HFF-Myc (cell line): Measurements from ENCODE around the gene MYCBPAP.

ENCODE experiments used
- DNase-seq: peaks from one replicate; pipeline ENCODE4 v3.0.0-alpha.2; 2011; ENCODE audit warnings: low read depth; ENCODE audit errors: extremely low read depth
- H3K4me3 ChIP-seq: replicated peaks from 2 replicates; pipeline ENCODE4 v1.5.1; 2011; ENCODE audit warnings: low read depth, mild to moderate bottlenecking, control low read depth, low read length
- TF ChIP-seq, protein P1 (sequence below): IDR thresholded peaks from 2 replicates; pipeline ENCODE4 v1.5.1; 2012; ENCODE audit warnings: mild to moderate bottlenecking, low read depth, low read length, control low read depth; ENCODE audit errors: missing control alignments

MYCBPAP gene

DNA sequence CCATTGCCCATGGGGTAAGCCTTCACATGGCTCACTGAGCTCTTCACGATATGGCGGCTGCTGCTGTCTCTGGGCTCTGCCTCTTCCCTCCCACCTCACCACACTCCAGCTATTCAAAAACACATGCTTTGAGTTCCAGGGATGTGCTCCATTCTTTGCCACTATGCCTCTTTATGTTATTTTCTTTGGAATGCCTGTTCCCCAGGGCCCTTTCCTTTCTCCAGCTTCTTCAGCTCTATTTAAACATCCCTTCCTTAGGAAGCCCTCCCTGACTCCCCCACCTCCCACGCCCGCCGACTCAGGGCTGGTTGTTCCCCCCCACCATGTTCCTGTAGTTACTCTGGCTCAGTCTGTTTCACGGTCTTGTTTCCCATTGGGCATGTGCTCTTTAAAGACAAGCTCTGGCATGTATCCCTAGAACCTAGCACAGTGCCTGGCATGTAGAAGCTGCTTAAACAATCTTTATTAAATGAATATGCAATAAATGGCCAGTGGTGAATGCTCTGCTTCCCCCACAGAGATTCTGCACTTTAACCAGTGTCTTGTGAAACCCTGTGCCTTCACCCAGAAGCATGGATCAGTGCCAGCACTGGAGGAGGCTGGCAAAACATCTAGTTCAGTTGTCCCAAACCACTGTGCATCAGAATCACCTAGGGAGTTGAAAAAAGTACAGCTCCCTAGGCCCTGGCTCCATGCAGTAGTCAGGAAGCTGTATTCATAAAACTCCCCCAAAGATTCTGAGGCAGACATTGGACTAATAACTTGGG lies 6.9 kb downstream of the MYCBPAP start:
- DNase-seq, result no peak
- TF ChIP-seq, protein P1, sequence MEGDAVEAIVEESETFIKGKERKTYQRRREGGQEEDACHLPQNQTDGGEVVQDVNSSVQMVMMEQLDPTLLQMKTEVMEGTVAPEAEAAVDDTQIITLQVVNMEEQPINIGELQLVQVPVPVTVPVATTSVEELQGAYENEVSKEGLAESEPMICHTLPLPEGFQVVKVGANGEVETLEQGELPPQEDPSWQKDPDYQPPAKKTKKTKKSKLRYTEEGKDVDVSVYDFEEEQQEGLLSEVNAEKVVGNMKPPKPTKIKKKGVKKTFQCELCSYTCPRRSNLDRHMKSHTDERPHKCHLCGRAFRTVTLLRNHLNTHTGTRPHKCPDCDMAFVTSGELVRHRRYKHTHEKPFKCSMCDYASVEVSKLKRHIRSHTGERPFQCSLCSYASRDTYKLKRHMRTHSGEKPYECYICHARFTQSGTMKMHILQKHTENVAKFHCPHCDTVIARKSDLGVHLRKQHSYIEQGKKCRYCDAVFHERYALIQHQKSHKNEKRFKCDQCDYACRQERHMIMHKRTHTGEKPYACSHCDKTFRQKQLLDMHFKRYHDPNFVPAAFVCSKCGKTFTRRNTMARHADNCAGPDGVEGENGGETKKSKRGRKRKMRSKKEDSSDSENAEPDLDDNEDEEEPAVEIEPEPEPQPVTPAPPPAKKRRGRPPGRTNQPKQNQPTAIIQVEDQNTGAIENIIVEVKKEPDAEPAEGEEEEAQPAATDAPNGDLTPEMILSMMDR, result no peak
- H3K4me3 ChIP-seq, result no peak overlapping the region

DNA sequence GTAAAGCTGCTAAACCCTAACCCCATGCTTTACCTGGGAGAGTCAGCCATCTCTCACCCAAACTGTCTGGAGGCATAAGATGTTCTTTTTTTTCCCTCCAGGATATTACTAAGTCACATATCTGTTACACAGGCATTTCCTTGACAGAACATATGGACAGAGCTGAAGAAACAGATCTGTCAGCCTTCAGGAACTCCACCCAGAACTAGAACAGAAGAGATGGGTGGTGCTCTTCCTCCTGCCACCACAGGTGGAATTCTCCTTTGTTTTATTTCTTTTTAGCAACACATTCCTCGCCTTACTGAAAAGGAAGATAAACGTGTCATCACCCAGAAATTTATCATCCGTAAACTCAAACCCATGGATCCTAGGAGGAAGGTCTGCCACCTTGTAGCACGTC lies 8.8 kb downstream of the MYCBPAP start:
- no peak overlapping the region for H3K4me3 ChIP-seq
- TF ChIP-seq, protein P1, result no peak

DNA sequence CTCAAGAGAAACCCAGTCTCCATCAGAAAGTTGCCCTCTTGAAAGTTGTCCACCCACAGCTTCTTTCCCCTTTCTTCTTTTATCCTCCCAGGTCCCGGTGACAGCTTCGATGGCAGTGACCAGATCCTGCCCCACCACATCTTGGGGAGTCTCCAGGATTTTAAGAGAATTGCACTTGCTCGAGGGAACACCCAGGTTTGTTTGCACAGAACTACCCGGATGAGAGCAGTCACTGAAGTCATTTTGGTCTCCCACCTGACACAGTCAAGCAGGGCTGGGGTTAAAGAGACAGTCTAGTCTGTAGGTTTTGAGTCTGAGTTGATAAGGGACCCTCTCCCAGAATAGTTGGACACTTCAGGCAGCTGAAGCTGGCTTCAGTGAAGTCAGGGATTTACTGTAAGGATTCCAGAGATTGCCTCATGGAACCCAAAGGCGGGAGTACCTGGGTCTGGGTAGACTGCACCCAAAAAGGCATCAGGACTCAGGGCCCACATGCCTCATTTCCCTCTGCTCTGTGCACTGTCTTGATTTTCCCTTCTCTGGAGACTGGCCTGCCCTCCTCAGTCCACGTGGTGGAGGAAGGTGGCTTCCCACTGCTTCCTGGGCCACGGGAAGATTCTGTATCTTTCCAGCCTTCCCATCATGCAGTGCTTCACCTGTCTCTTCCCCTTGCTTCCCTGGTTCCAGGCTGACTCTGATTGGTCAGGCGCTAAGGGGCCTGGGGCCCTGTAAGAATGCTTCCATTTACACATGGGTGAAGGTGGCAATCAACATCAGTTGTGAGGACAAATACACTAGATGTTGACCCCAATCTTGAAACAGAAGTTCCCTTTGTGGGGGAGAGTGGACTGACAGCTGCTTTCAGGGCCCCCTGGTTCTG lies 9.5 kb downstream of the MYCBPAP start:
- no peak overlapping the region for H3K4me3 ChIP-seq
- DNase-seq, result no peak
- TF ChIP-seq, protein P1, result no peak

More for the DNA sequence above, 8.8 kb downstream of the MYCBPAP start:
- DNase-seq, result no peak

DNA sequence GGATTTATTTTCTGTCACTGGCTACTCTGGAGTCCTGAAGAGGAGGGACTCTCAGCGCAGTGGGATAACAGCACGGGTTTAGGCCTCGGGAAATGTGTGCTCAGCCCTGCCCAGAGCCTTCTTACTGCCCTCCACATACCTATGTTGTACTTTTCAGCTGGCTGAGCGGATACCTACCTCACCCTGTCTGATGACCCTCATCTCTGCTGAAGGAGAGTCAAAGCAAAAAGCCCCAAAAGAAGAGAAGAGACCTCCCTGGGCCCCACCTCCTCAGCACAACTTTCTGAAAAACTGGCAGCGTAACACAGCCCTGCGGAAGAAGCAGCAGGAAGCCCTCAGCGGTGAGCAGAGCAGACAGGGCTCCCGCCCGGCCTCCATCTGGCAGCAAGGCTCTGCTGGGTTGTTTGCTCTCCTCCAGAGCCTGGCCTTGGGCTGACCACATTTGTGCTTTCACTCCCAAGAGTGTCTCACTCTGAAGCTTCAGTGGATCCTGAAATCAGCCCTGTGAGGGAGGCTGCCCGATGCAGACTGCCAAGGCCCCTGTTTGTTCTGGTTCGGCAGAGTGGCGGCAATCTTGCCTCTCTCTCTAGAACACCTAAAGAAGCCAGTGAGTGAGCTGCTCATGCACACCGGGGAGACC lies 10.3 kb downstream of the MYCBPAP start:
- TF ChIP-seq, protein P1, result no peak
- no peak for DNase-seq
- no peak overlapping the region for H3K4me3 ChIP-seq

DNA sequence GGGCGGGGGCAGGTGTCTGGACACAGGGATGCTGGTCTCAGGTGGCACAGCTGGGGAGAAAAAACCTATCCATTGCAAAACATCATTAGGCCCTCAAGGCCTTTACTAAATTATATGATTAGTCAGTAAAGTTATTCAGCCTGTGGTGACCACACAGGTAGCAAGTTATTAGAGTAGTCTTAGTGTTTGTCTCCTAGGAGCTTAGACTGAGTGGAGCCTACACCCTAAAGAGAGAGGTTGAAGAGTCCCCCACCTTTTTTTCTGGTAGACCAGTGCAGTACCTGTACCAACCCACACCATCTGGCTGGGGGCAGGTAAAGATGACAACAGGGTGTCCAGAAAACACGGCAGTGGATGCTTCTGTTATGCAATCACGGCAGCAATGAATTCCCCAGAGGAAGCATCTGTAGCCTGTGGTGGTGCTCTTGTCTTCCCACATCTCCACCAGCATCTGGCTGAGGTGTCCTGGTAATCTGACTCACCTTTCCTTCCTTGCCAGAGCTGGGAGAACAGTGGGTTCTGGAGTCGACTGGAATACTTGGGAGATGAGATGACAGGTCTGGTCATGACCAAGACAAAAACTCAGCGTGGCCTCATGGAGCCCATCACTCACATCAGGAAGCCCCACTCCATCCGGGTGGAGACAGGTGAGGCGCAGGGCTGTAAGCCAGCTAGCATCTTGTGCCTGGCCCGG lies 11.0 kb downstream of the MYCBPAP start:
- H3K4me3 ChIP-seq, result no peak overlapping the region
- TF ChIP-seq, protein P1, result no peak
- no peak for DNase-seq

DNA sequence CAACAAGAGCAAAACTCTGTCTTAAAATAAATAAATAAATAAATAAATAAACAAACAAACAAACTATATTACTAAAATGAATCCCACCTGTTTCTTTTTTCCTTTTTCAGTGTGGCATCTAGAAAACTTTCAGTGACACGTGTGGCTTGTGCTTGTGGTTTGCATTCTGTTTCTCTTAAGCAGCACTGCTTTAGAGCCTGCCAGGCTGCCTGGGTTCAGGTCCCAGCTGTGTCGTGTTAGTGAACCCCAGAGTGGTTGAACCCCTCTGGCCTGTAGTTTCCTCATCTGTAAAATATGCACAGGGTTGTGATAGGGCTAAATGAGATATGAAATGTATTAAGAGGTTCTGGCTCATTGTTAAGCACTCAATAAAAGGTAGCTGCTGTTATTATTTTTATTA lies 12.2 kb downstream of the MYCBPAP start:
- no peak for DNase-seq
- H3K4me3 ChIP-seq, result no peak overlapping the region
- TF ChIP-seq, protein P1, result no peak
